Breast epithelium (tissue), 4 donors: ENCODE data around the gene OR1F1. TPM values are rescaled to one million over a fixed set of nuclear protein-coding genes. Genes with fewer than 3 reads are reported as not detected.

ENCODE experiments used
- DNase-seq, 2 donors: peaks; one replicate each; pipeline ENCODE4 v3.0.0-alpha.2; 2019; ENCODE audit warnings: low spot score in 2 of 2
- H3K27ac ChIP-seq, 2 donors: fragments of 200-600 bp; sonication (generic) in 1 of 2; one replicate each; pipeline ENCODE4 v1.5.1; 2016 to 2019; ENCODE audit warnings: mild to moderate bottlenecking in 1 of 2
- H3K27me3 ChIP-seq, 2 donors: fragments of 200-600 bp; sonication (generic) in 1 of 2; one replicate each; pipeline versions ENCODE4 v1.5.1 to v1.6.0; 2017 to 2019; ENCODE audit warnings: control low read depth in 1 of 2, mild to moderate bottlenecking in 1 of 2
- H3K36me3 ChIP-seq: fragments of 200-600 bp; one replicate; pipeline ENCODE4 v1.5.1; 2019
- H3K4me1 ChIP-seq, 2 donors: fragments of 200-600 bp; sonication (generic); one replicate each; pipeline ENCODE4 v1.5.1; 2016 to 2019; ENCODE audit warnings: control low read depth in 1 of 2
- H3K4me3 ChIP-seq, 3 donors: fragments of 200-600 bp; sonication (generic); 1 replicate in 2 of 3; 2 replicates in 1 of 3; pipeline ENCODE4 v1.5.1; 2016 to 2019; ENCODE audit warnings: mild to moderate bottlenecking in 3 of 3, moderate library complexity in 2 of 3
- H3K9me3 ChIP-seq, 2 donors: fragments of 200-600 bp; sonication (generic) in 1 of 2; one replicate each; pipeline ENCODE4 v1.5.1; 2016 to 2019; ENCODE audit warnings: control low read depth in 1 of 2
- POLR2A ChIP-seq: fragments of 450-650 bp; IDR thresholded peaks from one replicate; pipeline ENCODE4 v1.6.1; 2016; ENCODE audit warnings: antibody characterized with exemption, mild to moderate bottlenecking, moderate library complexity
- POLR2AphosphoS5 ChIP-seq, 3 donors: sonication (generic); formaldehyde crosslinking; IDR thresholded peaks; one replicate each; pipeline ENCODE4 v1.6.1; 2017; ENCODE audit warnings: antibody characterized with exemption in 3 of 3
- intact Hi-C: fragments of 100-400 bp; cut with DNase I; formaldehyde crosslinking; loops from one replicate; pipeline ENCODE4 v1.15.1; 2023; ENCODE audit warnings: low total_unique reads
- total RNA-seq, 3 donors: library from RNA; depleted of rRNA; stranded (reverse); fragments of >200 nt; gene quantifications; one replicate each; pipeline ENCODE4 v1.1.0, GENCODE V29; 2016
- TF ChIP-seq, protein P1 (sequence below), 3 donors: fragments of 450-650 bp; IDR thresholded peaks; one replicate each; pipeline ENCODE4 v1.5.1; 2016 to 2017; ENCODE audit warnings: antibody characterized with exemption in 3 of 3, mild to moderate bottlenecking in 3 of 3, moderate library complexity in 3 of 3

The OR1F1 gene
- total RNA-seq, 3 donors from 2014 or later: not detected

DNA sequence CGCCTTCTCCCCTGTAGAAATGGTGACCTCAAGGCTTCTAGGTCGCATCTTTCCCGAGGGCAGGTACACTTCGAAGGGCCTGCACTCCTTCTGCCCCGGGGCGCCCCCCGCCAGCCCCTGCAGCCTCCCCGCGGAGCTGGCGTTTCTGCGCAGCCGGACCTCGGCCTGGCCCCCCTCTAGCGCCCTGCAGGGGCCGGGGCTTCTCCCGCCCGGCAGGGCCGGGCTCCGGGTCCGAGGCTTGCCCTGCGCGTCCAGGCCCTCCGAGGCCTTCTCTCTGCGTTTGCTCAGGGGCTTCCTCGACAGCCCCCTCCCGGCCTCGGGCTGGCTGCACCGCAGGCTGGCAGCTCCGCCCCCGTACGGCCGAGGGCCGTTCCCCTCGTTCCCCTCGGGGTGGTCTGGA, 66.3 kb downstream of the OR1F1 start:
- no peak overlapping the region for H3K27ac ChIP-seq
- no peak overlapping the region for H3K4me3 ChIP-seq
- no peak for DNase-seq
- no peaks in the 10 kb centered on the region for H3K27me3 ChIP-seq
- no peaks in the 10 kb centered on the region for H3K9me3 ChIP-seq
- no peaks in the 10 kb centered on the region for H3K4me1 ChIP-seq
- TF ChIP-seq, protein P1, sequence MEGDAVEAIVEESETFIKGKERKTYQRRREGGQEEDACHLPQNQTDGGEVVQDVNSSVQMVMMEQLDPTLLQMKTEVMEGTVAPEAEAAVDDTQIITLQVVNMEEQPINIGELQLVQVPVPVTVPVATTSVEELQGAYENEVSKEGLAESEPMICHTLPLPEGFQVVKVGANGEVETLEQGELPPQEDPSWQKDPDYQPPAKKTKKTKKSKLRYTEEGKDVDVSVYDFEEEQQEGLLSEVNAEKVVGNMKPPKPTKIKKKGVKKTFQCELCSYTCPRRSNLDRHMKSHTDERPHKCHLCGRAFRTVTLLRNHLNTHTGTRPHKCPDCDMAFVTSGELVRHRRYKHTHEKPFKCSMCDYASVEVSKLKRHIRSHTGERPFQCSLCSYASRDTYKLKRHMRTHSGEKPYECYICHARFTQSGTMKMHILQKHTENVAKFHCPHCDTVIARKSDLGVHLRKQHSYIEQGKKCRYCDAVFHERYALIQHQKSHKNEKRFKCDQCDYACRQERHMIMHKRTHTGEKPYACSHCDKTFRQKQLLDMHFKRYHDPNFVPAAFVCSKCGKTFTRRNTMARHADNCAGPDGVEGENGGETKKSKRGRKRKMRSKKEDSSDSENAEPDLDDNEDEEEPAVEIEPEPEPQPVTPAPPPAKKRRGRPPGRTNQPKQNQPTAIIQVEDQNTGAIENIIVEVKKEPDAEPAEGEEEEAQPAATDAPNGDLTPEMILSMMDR (IDR thresholded peaks at IDR 0.05): no peak
- no peak for TF ChIP-seq POLR2A
- no peak for TF ChIP-seq POLR2AphosphoS5 (IDR thresholded peaks at IDR 0.05)
- intact Hi-C loops: no loop called here
- no peaks in the 10 kb centered on the region for H3K36me3 ChIP-seq

Other genes with a start within 250 kb of the OR1F1 start
- under 1 TPM in 1 of 3 donors, not detected in 2; 0.33 TPM for gene KREMEN2, start 223.9 kb upstream of the OR1F1 start, total RNA-seq
- gene PAQR4, start 218.9 kb upstream of the OR1F1 start, total RNA-seq: 1 to 10 TPM; 2.0 to 4.0 (median 3.7) TPM
- 1 to 10 TPM in 1 of 3 donors, under 1 TPM in 2; 0.66 to 1.4 (median 0.73) TPM for gene PKMYT1, start 207.8 kb upstream of the OR1F1 start, total RNA-seq
- under 1 TPM in 1 of 3 donors, not detected in 2; 0.15 TPM for gene CLDN9, start 175.3 kb upstream of the OR1F1 start, total RNA-seq
- not detected for gene CLDN6, start 170.0 kb upstream of the OR1F1 start, total RNA-seq
- 10 to 100 TPM in 2 of 3 donors, 1 to 10 TPM in 1; 6.9 to 74.1 (median 36.7) TPM for gene TNFRSF12A, start 167.8 kb upstream of the OR1F1 start, total RNA-seq
- 10 to 100 TPM in 2 of 3 donors, 1 to 10 TPM in 1; 8.8 to 26.5 (median 17.3) TPM for gene HCFC1R1, start 164.3 kb upstream of the OR1F1 start, total RNA-seq
- 10 to 100 TPM; 15.5 to 26.1 (median 18.4) TPM for gene THOC6, start 164.2 kb upstream of the OR1F1 start, total RNA-seq
- gene BICDL2, start 151.3 kb upstream of the OR1F1 start, total RNA-seq: 10 to 100 TPM in 2 of 3 donors, not detected in 1; 31.5 to 50.1 TPM
- gene MMP25, start 141.6 kb upstream of the OR1F1 start, total RNA-seq: 1 to 10 TPM in 1 of 3 donors, under 1 TPM in 2; 0.59 to 1.1 (median 0.98) TPM
- 10 to 100 TPM in 2 of 3 donors, 1 to 10 TPM in 1; 9.1 to 17.0 (median 12.0) TPM for gene IL32, start 122.6 kb upstream of the OR1F1 start, total RNA-seq
- not detected for gene ZSCAN10, start 88.9 kb upstream of the OR1F1 start, total RNA-seq
- gene ZNF205, start 75.6 kb upstream of the OR1F1 start, total RNA-seq: 10 to 100 TPM; 12.5 to 18.9 (median 13.4) TPM
- gene ZNF213, start 53.2 kb upstream of the OR1F1 start, total RNA-seq: 1 to 10 TPM; 4.0 to 5.6 (median 5.6) TPM
- gene ZNF200, start 47.0 kb downstream of the OR1F1 start, total RNA-seq: 10 to 100 TPM in 1 of 3 donors, 1 to 10 TPM in 2; 3.5 to 11.1 (median 9.2) TPM
- gene MEFV, start 68.4 kb downstream of the OR1F1 start, total RNA-seq: 1 to 10 TPM in 2 of 3 donors, under 1 TPM in 1; 0.66 to 5.6 (median 1.8) TPM
- gene ZNF263, start 95.3 kb downstream of the OR1F1 start, total RNA-seq: 10 to 100 TPM; 38.2 to 55.8 (median 47.9) TPM
- 10 to 100 TPM in 1 of 3 donors, 1 to 10 TPM in 2; 5.2 to 11.4 (median 7.0) TPM for gene TIGD7, start 117.2 kb downstream of the OR1F1 start, total RNA-seq
- 10 to 100 TPM; 19.4 to 58.2 (median 37.0) TPM for gene ZNF75A, start 117.3 kb downstream of the OR1F1 start, total RNA-seq
- under 1 TPM in 1 of 3 donors, not detected in 2; 0.29 TPM for gene OR2C1, start 167.7 kb downstream of the OR1F1 start, total RNA-seq
- gene ZSCAN32, start 212.8 kb downstream of the OR1F1 start, total RNA-seq: 10 to 100 TPM; 10.9 to 17.7 (median 12.8) TPM
- 10 to 100 TPM in 2 of 3 donors, 1 to 10 TPM in 1; 9.3 to 17.7 (median 12.8) TPM for gene ZNF174, start 213.0 kb downstream of the OR1F1 start, total RNA-seq